Prostate gland (tissue), 2 donors: ENCODE results near the gene TMCC1. TPM values are rescaled to one million over a fixed set of nuclear protein-coding genes. Genes with fewer than 3 reads are reported as not detected.
"Not testable (repeated sequence)": the region's sequence is repeated elsewhere in the genome, so short reads cannot be mapped to it uniquely, and the experiment has no call there.

ENCODE experiments used
- DNase-seq: peaks from one replicate; pipeline ENCODE4 v3.0.0-alpha.2; 2019; ENCODE audit warnings: low spot score
- H3K27ac ChIP-seq, 2 donors: fragments of 200-600 bp; sonication (generic); 2 replicates each; pipeline ENCODE4 v1.5.1; 2017 to 2019
- H3K27me3 ChIP-seq: fragments of 200-600 bp; sonication (generic); replicated peaks from 2 replicates; pipeline ENCODE4 v1.5.1; 2019; ENCODE audit not compliant: insufficient read depth
- H3K36me3 ChIP-seq, 2 donors: fragments of 200-600 bp; sonication (generic); 1 replicate in 1 of 2; 2 replicates in 1 of 2; pipeline versions ENCODE4 v1.5.1 to v1.8.1; 2017 to 2019
- H3K4me1 ChIP-seq: fragments of 200-600 bp; sonication (generic); replicated peaks from 2 replicates; pipeline ENCODE4 v1.5.1; 2019
- H3K4me3 ChIP-seq, 2 donors: fragments of 200-600 bp; sonication (generic); 2 replicates each; pipeline ENCODE4 v1.5.1; 2017 to 2019
- H3K9me3 ChIP-seq: fragments of 200-600 bp; sonication (generic); 2 replicates; pipeline ENCODE4 v1.5.1; 2017
- CTCF ChIP-seq, 4 experiments: fragments of 200-600 bp in 2 of 4; fragments of 450-650 bp in 2 of 4; sonication (generic) in 2 of 4; IDR thresholded peaks; 1 replicate in 3 of 4; 2 replicates in 1 of 4; pipeline ENCODE4 v1.5.1; 2016 to 2019; ENCODE audit warnings: antibody characterized with exemption in 4 of 4, mild to moderate bottlenecking in 2 of 4, moderate library complexity in 2 of 4
- POLR2A ChIP-seq: fragments of 450-650 bp; IDR thresholded peaks from one replicate; pipeline ENCODE4 v1.6.1; 2016; ENCODE audit warnings: antibody characterized with exemption, mild to moderate bottlenecking
- POLR2AphosphoS5 ChIP-seq: sonication (generic); formaldehyde crosslinking; IDR thresholded peaks from one replicate; pipeline ENCODE4 v1.6.1; 2017; ENCODE audit warnings: antibody characterized with exemption
- WGBS: methylation state at CpG from one replicate; pipeline ENCODE4 v1.1.5; 2018; 5-methylcytosine and 5-hydroxymethylcytosine counted together
- intact Hi-C: fragments of 100-400 bp; cut with DNase I; formaldehyde crosslinking; loops from one replicate; pipeline ENCODE4 v1.14.2; 2022
- total RNA-seq, 2 donors: library from RNA; depleted of rRNA; stranded (reverse); fragments of >200 nt; gene quantifications; one replicate each; pipeline ENCODE4 v1.1.0, GENCODE V29; 2016

Gene TMCC1
- total RNA-seq, 2 donors from 2014 or later: 27.6 to 43.9 TPM

- Histone ChIP-seq H3K9me3 (no peaks in the 10 kb centered on the region), H3K4me3 (no peak overlapping the region), H3K27me3 (no peaks in the 10 kb centered on the region), H3K36me3 (no peaks in the 10 kb centered on the region), H3K27ac (no peak overlapping the region), H3K4me1 (no peaks in the 10 kb centered on the region)
- no peak for DNase-seq
- TF ChIP-seq POLR2AphosphoS5 (peak; percentile 16), CTCF (IDR thresholded peaks at IDR 0.05) (no peak), POLR2A (no peak)
- 55% methylated on average over 2 of the region's 2 CpGs for WGBS
- intact Hi-C loops: no loop called here
These were observed 12.2 kb downstream of the TMCC1 start for GRCh38 chr3:129881261-129881660.

- H3K4me1 ChIP-seq: no peaks in the 10 kb centered on the region
- no peak for DNase-seq
- H3K9me3 ChIP-seq: no peaks in the 10 kb centered on the region
- no peak overlapping the region for H3K4me3 ChIP-seq
- 17% methylated on average over 1 of the region's 1 CpG for WGBS
- no peaks in the 10 kb centered on the region for H3K27me3 ChIP-seq
- intact Hi-C loops: no loop called here
- no peak overlapping the region for H3K27ac ChIP-seq
- H3K36me3 ChIP-seq: no peaks in the 10 kb centered on the region
- TF ChIP-seq POLR2A (no peak), POLR2AphosphoS5 (no peak), CTCF (IDR thresholded peaks at IDR 0.05) (no peak)
These were observed 15.2 kb downstream of the TMCC1 start for GRCh38 chr3:129878355-129878754.

GRCh38 chr3:129874479-129874878, 19.0 kb downstream of the TMCC1 start:
- H3K4me3 ChIP-seq, intact Hi-C loops, H3K27me3 ChIP-seq, H3K27ac ChIP-seq, H3K9me3 ChIP-seq, DNase-seq, H3K36me3 ChIP-seq, H3K4me1 ChIP-seq: not testable (repeated sequence)
- 97% methylated on average over 2 of the region's 2 CpGs for WGBS

DNA sequence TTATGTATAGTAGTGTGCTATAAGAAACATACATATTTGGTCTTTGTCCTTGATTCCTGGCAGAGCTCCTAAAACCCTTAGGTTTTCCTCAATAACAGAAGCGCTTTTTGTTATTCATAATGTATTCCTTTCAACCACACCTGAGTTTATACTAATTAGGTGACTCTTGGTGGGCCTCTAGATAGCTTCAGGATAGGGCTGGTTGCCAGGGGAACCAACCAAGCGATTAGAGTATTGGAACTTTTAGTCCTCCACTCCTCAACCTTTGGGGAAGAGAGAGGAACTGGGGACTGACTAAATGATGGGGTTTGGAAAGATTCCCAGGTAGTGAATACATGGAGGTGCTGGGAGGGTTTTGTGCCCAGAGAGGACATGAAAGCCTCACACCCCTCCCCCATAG, 24.6 kb downstream of the TMCC1 start:
- Histone ChIP-seq H3K27ac (no peak overlapping the region), H3K4me1 (no peaks in the 10 kb centered on the region), H3K9me3 (no peaks in the 10 kb centered on the region), H3K4me3 (no peak overlapping the region), H3K36me3 (no peaks in the 10 kb centered on the region), H3K27me3 (no peaks in the 10 kb centered on the region)
- DNase-seq: no peak
- intact Hi-C loops: no loop called here
- no peak for TF ChIP-seq POLR2A
- no peak for TF ChIP-seq POLR2AphosphoS5
- TF ChIP-seq CTCF (IDR thresholded peaks at IDR 0.05): no peak
- 98% methylated on average over 2 of the region's 2 CpGs for WGBS

DNA sequence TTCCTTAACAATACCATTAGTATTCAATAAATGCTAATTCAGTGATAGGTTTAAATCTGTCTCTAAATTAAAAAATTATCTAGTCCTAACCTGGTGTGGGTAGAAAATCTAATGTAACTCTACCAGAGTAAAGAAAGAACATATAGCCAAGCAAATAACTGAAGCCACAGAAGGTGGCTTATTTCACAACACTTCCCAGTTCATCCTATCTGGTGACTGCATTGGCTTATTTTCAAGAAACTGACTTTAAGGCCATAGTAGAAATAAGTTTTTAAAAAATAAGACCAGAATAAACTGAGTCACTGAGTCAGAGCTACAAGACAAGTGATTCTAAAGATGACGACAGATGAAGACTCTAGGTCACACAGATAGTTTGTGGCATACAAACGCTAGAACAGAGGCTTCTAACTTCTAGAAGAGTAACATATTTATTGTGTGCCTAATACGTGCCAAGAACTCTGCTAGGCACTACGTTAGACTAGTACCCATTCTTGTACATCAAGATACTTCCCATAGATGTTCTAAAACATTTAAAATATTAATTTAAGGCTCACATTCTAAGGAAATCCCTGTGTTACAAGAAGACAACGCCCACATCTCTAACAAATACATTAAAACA, 25.9 kb downstream of the TMCC1 start:
- no peaks in the 10 kb centered on the region for H3K27me3 ChIP-seq
- H3K4me1 ChIP-seq: no peaks in the 10 kb centered on the region
- no peak for DNase-seq
- H3K36me3 ChIP-seq: no peaks in the 10 kb centered on the region
- 58% methylated on average over 5 of the region's 5 CpGs for WGBS
- TF ChIP-seq POLR2A: no peak
- TF ChIP-seq CTCF (IDR thresholded peaks at IDR 0.05): no peak
- TF ChIP-seq POLR2AphosphoS5: no peak
- H3K4me3 ChIP-seq: no peak overlapping the region
- H3K27ac ChIP-seq: no peak overlapping the region
- intact Hi-C loops: no loop called here
- no peaks in the 10 kb centered on the region for H3K9me3 ChIP-seq
